GM23338 (cell line): ENCODE results near the gene MEGF11. TPM values are rescaled to one million over a fixed set of nuclear protein-coding genes. Genes with fewer than 3 reads are reported as not detected.
A peak's percentile ranks its signal among the peaks of the same experiment; 100 is the strongest.

ENCODE experiments used
- ATAC-seq: fragments of 200-7000 bp; cut with Tn5 transposase; 3 replicates; pipeline ENCODE4 v1.9.1; 2020
- DNase-seq: peaks from one replicate; pipeline ENCODE4 v3.0.0-alpha.2; 2015; ENCODE audit warnings: low spot score
- H2AFZ ChIP-seq: fragments of 200-600 bp; sonication (generic); 2 replicates; pipeline ENCODE4 v1.8.0; 2016; ENCODE audit warnings: antibody characterized with exemption, mild to moderate bottlenecking, moderate library complexity
- H3F3A ChIP-seq: fragments of 200-600 bp; sonication (generic); replicated peaks from 2 replicates; pipeline ENCODE4 v1.8.0; 2017; ENCODE audit warnings: antibody characterized with exemption, mixed run types, low read depth
- H3K27ac ChIP-seq: fragments of 200-600 bp; sonication (generic); 2 replicates; pipeline ENCODE4 v1.6.1; 2016; ENCODE audit warnings: low read depth
- H3K27me3 ChIP-seq: fragments of 200-600 bp; sonication (generic); 2 replicates; pipeline ENCODE4 v1.8.0; 2016; ENCODE audit warnings: mild to moderate bottlenecking, mixed run types, moderate library complexity; ENCODE audit not compliant: insufficient read depth
- H3K36me3 ChIP-seq: fragments of 200-600 bp; sonication (generic); 2 replicates; pipeline ENCODE4 v1.8.0; 2016; ENCODE audit warnings: mild to moderate bottlenecking; ENCODE audit not compliant: insufficient read depth
- H3K4me1 ChIP-seq: fragments of 200-600 bp; sonication (generic); 2 replicates; pipeline ENCODE4 v1.8.0; 2016; ENCODE audit warnings: mild to moderate bottlenecking, moderate library complexity; ENCODE audit not compliant: insufficient read depth
- H3K4me2 ChIP-seq: fragments of 200-600 bp; sonication (generic); 2 replicates; pipeline ENCODE4 v1.7.1; 2017; ENCODE audit warnings: mixed run types
- H3K4me3 ChIP-seq: fragments of 200-600 bp; sonication (generic); 2 replicates; pipeline ENCODE4 v1.6.1; 2016; ENCODE audit warnings: mixed run types
- H3K79me2 ChIP-seq: fragments of 200-600 bp; sonication (generic); replicated peaks from 2 replicates; pipeline ENCODE4 v1.8.0; 2017; ENCODE audit warnings: mild to moderate bottlenecking; ENCODE audit not compliant: insufficient read depth
- H3K9me2 ChIP-seq: fragments of 200-600 bp; sonication (generic); 2 replicates; pipeline ENCODE4 v1.8.0; 2017; ENCODE audit not compliant: insufficient read depth
- H4K20me1 ChIP-seq: fragments of 200-600 bp; sonication (generic); replicated peaks from 2 replicates; pipeline ENCODE4 v1.8.0; 2017; ENCODE audit warnings: mild to moderate bottlenecking; ENCODE audit not compliant: insufficient read depth
- H3K27ac Mint-ChIP-seq: 2 replicates; pipeline ENCODE4 v1.8.0; 2020; ENCODE audit warnings: inconsistent platforms, mild to moderate bottlenecking, moderate library complexity, mixed read lengths
- H3K27me3 Mint-ChIP-seq: 3 replicates; pipeline ENCODE4 v1.8.0; 2022; ENCODE audit warnings: low read depth, mild to moderate bottlenecking, moderate library complexity, mixed read lengths, inconsistent platforms; ENCODE audit not compliant: insufficient read depth, poor library complexity
- H3K36me3 Mint-ChIP-seq: 3 replicates; pipeline ENCODE4 v1.8.0; 2021; ENCODE audit warnings: low read depth, mild to moderate bottlenecking, inconsistent platforms, moderate library complexity, mixed read lengths
- H3K4me1 Mint-ChIP-seq: 3 replicates; pipeline ENCODE4 v1.8.0; 2020; ENCODE audit warnings: mild to moderate bottlenecking, inconsistent platforms, mixed read lengths
- H3K4me3 Mint-ChIP-seq: 3 replicates; pipeline ENCODE4 v1.8.0; 2021; ENCODE audit warnings: moderate library complexity, mild to moderate bottlenecking, inconsistent platforms, mixed read lengths
- H3K9me3 Mint-ChIP-seq: 3 replicates; pipeline ENCODE4 v1.8.0; 2020; ENCODE audit warnings: moderate library complexity, mild to moderate bottlenecking, inconsistent platforms, mixed read lengths
- CREB1 ChIP-seq: fragments of 250-450 bp; sonication (Bioruptor Pico); IDR thresholded peaks from 2 replicates; pipeline ENCODE4 v1.5.0; 2020; ENCODE audit warnings: low read depth, mild to moderate bottlenecking, moderate library complexity
- EZH2 ChIP-seq: fragments of 200-600 bp; sonication (generic); IDR thresholded peaks from one replicate; pipeline ENCODE4 v1.8.0; 2017; ENCODE audit warnings: antibody characterized with exemption, mild to moderate bottlenecking, low read depth; ENCODE audit not compliant: unreplicated experiment
- EZH2phosphoT487 ChIP-seq: fragments of 200-600 bp; sonication (generic); IDR thresholded peaks from one replicate; pipeline ENCODE4 v1.8.1; 2018; ENCODE audit warnings: antibody characterized with exemption; ENCODE audit not compliant: unreplicated experiment
- JUNB ChIP-seq: IDR thresholded peaks from one replicate; pipeline ENCODE4 v1.6.1; 2016; ENCODE audit warnings: antibody characterized with exemption; ENCODE audit not compliant: unreplicated experiment
- POLR2AphosphoS5 ChIP-seq: IDR thresholded peaks from 2 replicates; pipeline ENCODE4 v1.6.1; 2016; ENCODE audit warnings: antibody characterized with exemption, low read depth
- STAT1 ChIP-seq: IDR thresholded peaks from one replicate; pipeline ENCODE4 v1.6.1; 2016; ENCODE audit warnings: antibody characterized with exemption; ENCODE audit not compliant: unreplicated experiment
- ZNF114 ChIP-seq: fragments of 250-450 bp; sonication (Bioruptor Pico); IDR thresholded peaks from 2 replicates; pipeline ENCODE4 v1.5.0; 2020; ENCODE audit warnings: mild to moderate bottlenecking, moderate library complexity
- ZNF331 ChIP-seq: fragments of 250-450 bp; sonication (Bioruptor Pico); IDR thresholded peaks from 2 replicates; pipeline ENCODE4 v1.5.0; 2020; ENCODE audit warnings: low read depth, mild to moderate bottlenecking, moderate library complexity
- polyA plus RNA-seq: library from polyadenylated mRNA; unstranded; fragments of >200 nt; fragmentation: Nextera tagmentation; extraction: Ambion mirVana; gene quantifications from 2 replicates; pipeline ENCODE4 v1.2.1, GENCODE V29; 2016
- total RNA-seq: library from RNA; depleted of rRNA; stranded (reverse); fragments of >200 nt; shearing (Covaris generic); gene quantifications from 2 replicates; pipeline ENCODE4 v1.2.3, GENCODE V29; 2014
- TF ChIP-seq, protein P1 (sequence below): IDR thresholded peaks from 2 replicates; pipeline ENCODE4 v1.6.1; 2016; ENCODE audit warnings: antibody characterized with exemption
- TF ChIP-seq, protein P2 (sequence below): IDR thresholded peaks from one replicate; pipeline ENCODE4 v1.6.1; 2018; ENCODE audit warnings: antibody characterized with exemption; ENCODE audit not compliant: unreplicated experiment
- TF ChIP-seq, protein P3 (sequence below), 2 experiments: fragments of 200-600 bp in 1 of 2; sonication (generic) in 1 of 2; conservative IDR thresholded peaks; 2 replicates each; pipeline versions ENCODE4 v1.5.1 to v1.6.1; 2016 to 2017; ENCODE audit warnings: antibody characterized with exemption in 2 of 2, low read depth in 2 of 2, mild to moderate bottlenecking in 2 of 2, moderate library complexity in 1 of 2

Gene MEGF11
- total and polyA plus RNA-seq, 2 experiments from 2014 or later = 1.3 to 1.9 TPM

DNA sequence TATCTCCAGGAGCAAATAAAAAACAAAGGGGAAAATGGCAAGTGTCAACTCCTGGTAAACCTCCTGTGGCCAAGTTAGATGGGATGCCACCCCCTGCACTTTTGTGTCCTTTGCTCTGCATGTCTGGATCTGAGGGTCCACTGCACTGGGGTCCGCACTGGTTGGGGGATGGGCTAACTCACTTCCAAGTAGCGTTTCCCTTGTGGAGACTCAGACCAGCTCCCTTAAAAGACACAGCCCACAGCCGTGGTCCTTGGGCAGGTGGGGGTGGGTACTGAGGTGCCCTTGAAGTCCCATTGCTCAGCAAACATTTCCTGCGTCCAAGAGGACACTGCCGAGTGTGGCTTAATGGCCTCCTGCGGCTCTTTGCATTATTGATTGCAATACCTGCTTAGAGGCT is 188.2 kb downstream of the MEGF11 start:
- no peaks in the 10 kb centered on the region for H3K9me2 ChIP-seq
- TF ChIP-seq, protein P1, sequence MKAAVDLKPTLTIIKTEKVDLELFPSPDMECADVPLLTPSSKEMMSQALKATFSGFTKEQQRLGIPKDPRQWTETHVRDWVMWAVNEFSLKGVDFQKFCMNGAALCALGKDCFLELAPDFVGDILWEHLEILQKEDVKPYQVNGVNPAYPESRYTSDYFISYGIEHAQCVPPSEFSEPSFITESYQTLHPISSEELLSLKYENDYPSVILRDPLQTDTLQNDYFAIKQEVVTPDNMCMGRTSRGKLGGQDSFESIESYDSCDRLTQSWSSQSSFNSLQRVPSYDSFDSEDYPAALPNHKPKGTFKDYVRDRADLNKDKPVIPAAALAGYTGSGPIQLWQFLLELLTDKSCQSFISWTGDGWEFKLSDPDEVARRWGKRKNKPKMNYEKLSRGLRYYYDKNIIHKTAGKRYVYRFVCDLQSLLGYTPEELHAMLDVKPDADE = no peak
- TF ChIP-seq CREB1 (no peak), STAT1 (no peak), ZNF331 (no peak), POLR2AphosphoS5 (no peak), EZH2 (no peak)
- H3K4me3 Mint-ChIP-seq = no peak overlapping the region
- no peaks in the 10 kb centered on the region for H3F3A ChIP-seq
- no peak overlapping the region for H3K27ac Mint-ChIP-seq
- H3K27me3 Mint-ChIP-seq = peaks cover 4% of the 10 kb centered on the region
- H3K36me3 ChIP-seq = no peaks in the 10 kb centered on the region; the same call in 1 of the 2 replicates
- peak overlapping the region; percentile 32; the same call in 1 of the 2 replicates for H3K4me2 ChIP-seq
- no peak for DNase-seq
- peaks cover 43% of the 10 kb centered on the region for H3K4me1 Mint-ChIP-seq
- H3K4me1 ChIP-seq = peaks cover 43% of the 10 kb centered on the region
- ATAC-seq = no peak
- no peak overlapping the region for H2AFZ ChIP-seq
- no peak overlapping the region for H3K27ac ChIP-seq
- H3K79me2 ChIP-seq = no peaks in the 10 kb centered on the region
- H3K27me3 ChIP-seq = no peaks in the 10 kb centered on the region
- no peak overlapping the region for H3K4me3 ChIP-seq
- H3K36me3 Mint-ChIP-seq = no peaks in the 10 kb centered on the region; the same call in 2 of the 3 replicates
- no peaks in the 10 kb centered on the region for H4K20me1 ChIP-seq
- H3K9me3 Mint-ChIP-seq = 0 out of 3 replicates have a peak, but pooled peaks cover 4% of the 10 kb centered on the region

DNA sequence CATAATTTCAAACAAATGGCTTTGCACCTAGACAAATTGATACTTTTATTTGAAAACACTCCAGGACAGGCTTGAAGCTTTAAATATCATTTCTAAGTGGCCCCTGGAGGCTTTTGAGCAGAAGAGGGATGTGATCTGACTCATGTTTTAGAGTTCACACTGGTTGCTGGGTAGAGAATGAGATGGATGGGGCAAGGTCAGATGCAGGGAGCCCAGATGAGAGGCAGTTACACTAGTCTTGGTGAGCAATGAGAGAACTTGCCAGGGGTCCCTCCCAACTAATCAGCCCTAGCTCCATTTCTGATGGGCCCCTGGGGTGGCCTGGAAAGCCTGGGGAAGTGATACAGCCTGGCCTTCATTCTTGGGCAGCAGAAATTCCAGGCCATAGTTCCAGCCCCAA is 190.4 kb downstream of the MEGF11 start:
- no peak for DNase-seq
- Mint-ChIP-seq H3K9me3 (0 out of 3 replicates have a peak, but pooled peaks cover 4% of the 10 kb centered on the region), H3K27me3 (peaks cover 11% of the 10 kb centered on the region), H3K4me3 (no peak overlapping the region), H3K27ac (0 out of 2 replicates have a peak overlapping the region, but pooled peaks have one; percentile 53), H3K36me3 (no peaks in the 10 kb centered on the region; the same call in 2 of the 3 replicates), H3K4me1 (peaks cover 45% of the 10 kb centered on the region)
- Histone ChIP-seq H3K27ac (no peak overlapping the region), H3K36me3 (no peaks in the 10 kb centered on the region; the same call in 1 of the 2 replicates), H3F3A (no peaks in the 10 kb centered on the region), H3K4me3 (no peak overlapping the region), H3K27me3 (no peaks in the 10 kb centered on the region), H3K9me2 (no peaks in the 10 kb centered on the region), H4K20me1 (no peaks in the 10 kb centered on the region), H2AFZ (no peak overlapping the region), H3K79me2 (no peaks in the 10 kb centered on the region), H3K4me1 (peaks cover 30% of the 10 kb centered on the region), H3K4me2 (no peak overlapping the region)
- no peak for TF ChIP-seq EZH2
- ATAC-seq = no peak

DNA sequence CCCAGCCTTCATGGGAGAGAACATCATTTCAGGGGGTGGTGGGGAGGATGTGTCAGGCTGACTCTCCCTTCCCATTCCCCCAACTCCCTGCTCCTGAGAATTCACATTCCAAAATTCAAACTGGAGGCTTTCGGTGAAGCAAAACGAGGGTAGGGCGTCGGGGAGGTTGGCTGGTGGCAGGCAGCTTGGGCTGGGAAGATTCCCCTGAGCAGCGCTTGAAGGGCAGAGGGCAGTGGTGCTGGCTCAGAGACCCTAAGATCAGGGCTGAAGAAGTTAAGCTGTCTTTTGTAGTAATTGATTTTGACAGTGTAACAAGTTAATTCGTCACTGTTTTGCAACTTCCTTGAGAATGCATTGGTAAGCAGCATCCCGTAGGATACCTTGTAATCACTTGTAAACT is 196.5 kb downstream of the MEGF11 start:
- no peaks in the 10 kb centered on the region for H3K36me3 ChIP-seq
- peaks cover 36% of the 10 kb centered on the region for H3K4me1 Mint-ChIP-seq
- H3K4me2 ChIP-seq = no peak overlapping the region
- no peaks in the 10 kb centered on the region for H3K9me3 Mint-ChIP-seq
- H3K4me1 ChIP-seq = peaks cover 19% of the 10 kb centered on the region; the same call in 1 of the 2 replicates
- H3K79me2 ChIP-seq = no peaks in the 10 kb centered on the region
- no peaks in the 10 kb centered on the region for H3K27me3 ChIP-seq
- DNase-seq (peak; percentile 39), ATAC-seq (peak; percentile 76)
- no peak overlapping the region for H3K4me3 ChIP-seq
- no peak overlapping the region for H3K27ac Mint-ChIP-seq
- no peaks in the 10 kb centered on the region for H3K9me2 ChIP-seq
- no peaks in the 10 kb centered on the region for H3K36me3 Mint-ChIP-seq
- no peaks in the 10 kb centered on the region for H3F3A ChIP-seq
- no peak overlapping the region for H3K4me3 Mint-ChIP-seq
- H3K27ac ChIP-seq = 0 out of 2 replicates have a peak overlapping the region, but pooled peaks have one; percentile 39
- H3K27me3 Mint-ChIP-seq = peaks cover 13% of the 10 kb centered on the region
- no peak overlapping the region for H2AFZ ChIP-seq
- no peaks in the 10 kb centered on the region for H4K20me1 ChIP-seq
- no peak for TF ChIP-seq EZH2phosphoT487
- no peak for TF ChIP-seq POLR2AphosphoS5
- no peak for TF ChIP-seq EZH2
- TF ChIP-seq, protein P1 = no peak
- no peak for TF ChIP-seq JUNB
- TF ChIP-seq ZNF331 = no peak
- no peak for TF ChIP-seq STAT1
- TF ChIP-seq, protein P2, sequence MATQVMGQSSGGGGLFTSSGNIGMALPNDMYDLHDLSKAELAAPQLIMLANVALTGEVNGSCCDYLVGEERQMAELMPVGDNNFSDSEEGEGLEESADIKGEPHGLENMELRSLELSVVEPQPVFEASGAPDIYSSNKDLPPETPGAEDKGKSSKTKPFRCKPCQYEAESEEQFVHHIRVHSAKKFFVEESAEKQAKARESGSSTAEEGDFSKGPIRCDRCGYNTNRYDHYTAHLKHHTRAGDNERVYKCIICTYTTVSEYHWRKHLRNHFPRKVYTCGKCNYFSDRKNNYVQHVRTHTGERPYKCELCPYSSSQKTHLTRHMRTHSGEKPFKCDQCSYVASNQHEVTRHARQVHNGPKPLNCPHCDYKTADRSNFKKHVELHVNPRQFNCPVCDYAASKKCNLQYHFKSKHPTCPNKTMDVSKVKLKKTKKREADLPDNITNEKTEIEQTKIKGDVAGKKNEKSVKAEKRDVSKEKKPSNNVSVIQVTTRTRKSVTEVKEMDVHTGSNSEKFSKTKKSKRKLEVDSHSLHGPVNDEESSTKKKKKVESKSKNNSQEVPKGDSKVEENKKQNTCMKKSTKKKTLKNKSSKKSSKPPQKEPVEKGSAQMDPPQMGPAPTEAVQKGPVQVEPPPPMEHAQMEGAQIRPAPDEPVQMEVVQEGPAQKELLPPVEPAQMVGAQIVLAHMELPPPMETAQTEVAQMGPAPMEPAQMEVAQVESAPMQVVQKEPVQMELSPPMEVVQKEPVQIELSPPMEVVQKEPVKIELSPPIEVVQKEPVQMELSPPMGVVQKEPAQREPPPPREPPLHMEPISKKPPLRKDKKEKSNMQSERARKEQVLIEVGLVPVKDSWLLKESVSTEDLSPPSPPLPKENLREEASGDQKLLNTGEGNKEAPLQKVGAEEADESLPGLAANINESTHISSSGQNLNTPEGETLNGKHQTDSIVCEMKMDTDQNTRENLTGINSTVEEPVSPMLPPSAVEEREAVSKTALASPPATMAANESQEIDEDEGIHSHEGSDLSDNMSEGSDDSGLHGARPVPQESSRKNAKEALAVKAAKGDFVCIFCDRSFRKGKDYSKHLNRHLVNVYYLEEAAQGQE = no peak
- no peak for TF ChIP-seq ZNF114 (CRISPR knock-in tag)
- TF ChIP-seq, protein P3, sequence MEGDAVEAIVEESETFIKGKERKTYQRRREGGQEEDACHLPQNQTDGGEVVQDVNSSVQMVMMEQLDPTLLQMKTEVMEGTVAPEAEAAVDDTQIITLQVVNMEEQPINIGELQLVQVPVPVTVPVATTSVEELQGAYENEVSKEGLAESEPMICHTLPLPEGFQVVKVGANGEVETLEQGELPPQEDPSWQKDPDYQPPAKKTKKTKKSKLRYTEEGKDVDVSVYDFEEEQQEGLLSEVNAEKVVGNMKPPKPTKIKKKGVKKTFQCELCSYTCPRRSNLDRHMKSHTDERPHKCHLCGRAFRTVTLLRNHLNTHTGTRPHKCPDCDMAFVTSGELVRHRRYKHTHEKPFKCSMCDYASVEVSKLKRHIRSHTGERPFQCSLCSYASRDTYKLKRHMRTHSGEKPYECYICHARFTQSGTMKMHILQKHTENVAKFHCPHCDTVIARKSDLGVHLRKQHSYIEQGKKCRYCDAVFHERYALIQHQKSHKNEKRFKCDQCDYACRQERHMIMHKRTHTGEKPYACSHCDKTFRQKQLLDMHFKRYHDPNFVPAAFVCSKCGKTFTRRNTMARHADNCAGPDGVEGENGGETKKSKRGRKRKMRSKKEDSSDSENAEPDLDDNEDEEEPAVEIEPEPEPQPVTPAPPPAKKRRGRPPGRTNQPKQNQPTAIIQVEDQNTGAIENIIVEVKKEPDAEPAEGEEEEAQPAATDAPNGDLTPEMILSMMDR (conservative IDR thresholded peaks at IDR 0.05; ENCODE audit: low read depth in 2 of 2) = no peak
